ENCODE measurements around the gene MASP1. TPM values are rescaled to one million over a fixed set of nuclear protein-coding genes. Genes with fewer than 3 reads are reported as not detected.

Gene MASP1
- total and polyA plus RNA-seq, 11 donors, result 84.1 to 245 (median 154) TPM

GRCh38 chr3:187212705-187213104 lies 78.8 kb downstream of the MASP1 start:
- no peak for TF ChIP-seq POLR2A (IDR thresholded peaks at IDR 0.05)
- TF ChIP-seq CTCF (IDR thresholded peaks at IDR 0.05), result no peak
- H3K27ac ChIP-seq, result peak overlapping the region in 6 of 12 donors; percentile 1 to 81 (median 64)
- no peaks in the 10 kb centered on the region for H3K36me3 ChIP-seq
- 45 to 79% (median 69%) methylated on average over 4 of the region's 4 CpGs for WGBS, 4 donors
- intact Hi-C loops (cut with DNase I), result loop anchor here in 1 of 10 donors (10.0 kb wide), 1 partner anchor 492 kb away; the partner anchor contains the start of gene RTP2
- no peaks in the 10 kb centered on the region for H3K9me3 ChIP-seq
- no peaks in the 10 kb centered on the region for H3K27me3 ChIP-seq
- ATAC-seq, result peak; percentile 59 to 75 (median 68)
- no peak overlapping the region for H3K4me3 ChIP-seq
- peaks cover 0 to 49% (median 18%) of the 10 kb centered on the region in 12 donors for H3K4me1 ChIP-seq
- peak in 2 of 5 donors; percentile 25 to 57 for DNase-seq

GRCh38 chr3:187212196-187212545 lies 79.4 kb downstream of the MASP1 start:
- DNase-seq, result no peak
- peaks cover 0 to 49% (median 18%) of the 10 kb centered on the region in 12 donors for H3K4me1 ChIP-seq
- no peak for ATAC-seq
- H3K9me3 ChIP-seq, result no peaks in the 10 kb centered on the region
- H3K27ac ChIP-seq, result peak overlapping the region in 8 of 12 donors; percentile 1 to 81 (median 60)
- TF ChIP-seq POLR2A (IDR thresholded peaks at IDR 0.05) (no peak), CTCF (IDR thresholded peaks at IDR 0.05) (no peak)
- 87 to 92% (median 90%) methylated on average over 3 of the region's 3 CpGs for WGBS, 4 donors
- no peaks in the 10 kb centered on the region for H3K36me3 ChIP-seq
- H3K27me3 ChIP-seq, result no peaks in the 10 kb centered on the region
- intact Hi-C loops (cut with DNase I), result loop anchor here in 1 of 10 donors (10.0 kb wide), 1 partner anchor 493 kb away; the partner anchor contains the start of gene RTP2
- H3K4me3 ChIP-seq, result no peak overlapping the region

- Histone ChIP-seq H3K27ac (peak overlapping the region in 7 of 12 donors; percentile 8 to 81 (median 64)), H3K27me3 (no peaks in the 10 kb centered on the region), H3K4me3 (no peak overlapping the region), H3K4me1 (peaks cover 0 to 49% (median 18%) of the 10 kb centered on the region in 12 donors), H3K9me3 (no peaks in the 10 kb centered on the region), H3K36me3 (no peaks in the 10 kb centered on the region)
- TF ChIP-seq POLR2A (IDR thresholded peaks at IDR 0.05) (no peak), CTCF (IDR thresholded peaks at IDR 0.05) (no peak)
- no peak for DNase-seq
- WGBS, 4 donors, result 76 to 83% (median 78%) methylated on average over 3 of the region's 3 CpGs
- ATAC-seq, result peak in 3 of 4 donors; percentile 29 to 55 (median 49)
- intact Hi-C loops (cut with DNase I), result loop anchor here in 1 of 10 donors (10.0 kb wide), 1 partner anchor 493 kb away; the partner anchor contains the start of gene RTP2
Observed at GRCh38 chr3:187211532-187212195, 79.9 kb downstream of the MASP1 start.

- H3K27ac ChIP-seq, result peak overlapping the region in 4 of 12 donors; percentile 26 to 65 (median 56)
- peaks cover 0 to 49% (median 18%) of the 10 kb centered on the region in 12 donors for H3K4me1 ChIP-seq
- H3K36me3 ChIP-seq, result no peaks in the 10 kb centered on the region
- no peaks in the 10 kb centered on the region for H3K27me3 ChIP-seq
- no peak overlapping the region for H3K4me3 ChIP-seq
- intact Hi-C loops (cut with DNase I), result loop anchor here in 1 of 10 donors (10.0 kb wide), 1 partner anchor 494 kb away; the partner anchor contains the start of gene RTP2
- no peaks in the 10 kb centered on the region for H3K9me3 ChIP-seq
- no peak for DNase-seq
- whole genome bisulfite sequencing, 4 donors, result 49 to 58% (median 54%) methylated on average over 6 of the region's 6 CpGs
- peak in 3 of 4 donors; percentile 33 to 59 (median 47) for ATAC-seq
- TF ChIP-seq CTCF (IDR thresholded peaks at IDR 0.05) (no peak), POLR2A (IDR thresholded peaks at IDR 0.05) (no peak)
Observed at GRCh38 chr3:187210545-187211327, 80.8 kb downstream of the MASP1 start.
